ENCODE data around the gene NFE2L1.

The NFE2L1 gene

DNA sequence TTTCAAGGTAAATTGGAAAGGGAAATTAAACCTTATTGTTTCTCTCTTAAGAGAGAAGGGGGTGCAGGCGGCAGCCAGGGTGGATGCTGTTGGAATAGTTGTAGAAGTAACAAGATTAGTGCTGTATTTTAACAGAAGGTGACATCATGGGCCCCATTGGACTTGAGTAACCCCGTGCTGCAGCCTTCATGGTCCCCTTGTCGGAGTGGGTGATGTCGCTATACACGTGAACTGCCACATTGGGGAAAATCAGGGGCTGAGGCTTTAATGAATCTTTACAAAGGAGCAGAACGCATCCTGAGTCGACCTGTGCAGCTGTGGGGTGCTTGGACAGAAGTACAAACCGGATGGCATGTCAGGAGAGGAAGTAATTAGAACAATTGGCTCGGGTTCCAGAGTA is 62.6 kb downstream of the NFE2L1 start:
- Histone ChIP-seq H3K4me1 (peaks cover 0 to 31% (median 14%) of the 10 kb centered on the region in 4 donors), H3K4me3 (no peak overlapping the region)
- intact Hi-C loops (cut with DNase I; ENCODE audit: low total_unique reads): no loop called here

More for the DNA sequence above, 62.6 kb downstream of the NFE2L1 start:
- no peaks in the 10 kb centered on the region for H3K9me3 ChIP-seq
- peaks cover 12 to 31% (median 21%) of the 10 kb centered on the region in 3 donors for H3K36me3 ChIP-seq
- TF ChIP-seq, protein P1, sequence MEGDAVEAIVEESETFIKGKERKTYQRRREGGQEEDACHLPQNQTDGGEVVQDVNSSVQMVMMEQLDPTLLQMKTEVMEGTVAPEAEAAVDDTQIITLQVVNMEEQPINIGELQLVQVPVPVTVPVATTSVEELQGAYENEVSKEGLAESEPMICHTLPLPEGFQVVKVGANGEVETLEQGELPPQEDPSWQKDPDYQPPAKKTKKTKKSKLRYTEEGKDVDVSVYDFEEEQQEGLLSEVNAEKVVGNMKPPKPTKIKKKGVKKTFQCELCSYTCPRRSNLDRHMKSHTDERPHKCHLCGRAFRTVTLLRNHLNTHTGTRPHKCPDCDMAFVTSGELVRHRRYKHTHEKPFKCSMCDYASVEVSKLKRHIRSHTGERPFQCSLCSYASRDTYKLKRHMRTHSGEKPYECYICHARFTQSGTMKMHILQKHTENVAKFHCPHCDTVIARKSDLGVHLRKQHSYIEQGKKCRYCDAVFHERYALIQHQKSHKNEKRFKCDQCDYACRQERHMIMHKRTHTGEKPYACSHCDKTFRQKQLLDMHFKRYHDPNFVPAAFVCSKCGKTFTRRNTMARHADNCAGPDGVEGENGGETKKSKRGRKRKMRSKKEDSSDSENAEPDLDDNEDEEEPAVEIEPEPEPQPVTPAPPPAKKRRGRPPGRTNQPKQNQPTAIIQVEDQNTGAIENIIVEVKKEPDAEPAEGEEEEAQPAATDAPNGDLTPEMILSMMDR (IDR thresholded peaks at IDR 0.05): no peak
- DNase-seq: no peak
- no peak overlapping the region for H3K27ac ChIP-seq
- no peaks in the 10 kb centered on the region for H3K27me3 ChIP-seq

All from tibial artery (tissue), 4 donors.